ENCODE results near the gene TTC29.

DNA sequence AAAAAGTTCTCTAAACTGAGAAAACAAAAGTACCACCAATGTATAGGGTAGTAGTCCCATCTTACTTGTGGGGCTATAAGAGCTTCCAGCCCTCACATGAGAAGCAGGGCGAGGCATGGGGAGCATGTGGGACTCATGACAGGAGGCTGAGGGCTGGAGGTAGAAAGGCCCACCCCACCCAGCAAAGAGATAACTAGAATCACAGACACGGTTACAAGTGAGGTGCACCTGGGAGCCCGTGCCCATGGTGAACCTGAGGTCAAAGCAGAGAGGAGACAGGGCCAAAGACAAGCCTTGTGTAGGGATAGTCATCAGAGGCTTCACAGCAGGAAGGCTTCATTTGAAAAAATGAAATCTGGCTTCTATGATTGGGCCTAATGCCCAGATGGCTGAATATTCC lies 55.4 kb downstream of the TTC29 start:
- TF ChIP-seq RAD21 (conservative IDR thresholded peaks at IDR 0.05 in 1 of 2, IDR thresholded peaks at IDR 0.05 in 1 of 2): no peak
- TF ChIP-seq, protein P1, sequence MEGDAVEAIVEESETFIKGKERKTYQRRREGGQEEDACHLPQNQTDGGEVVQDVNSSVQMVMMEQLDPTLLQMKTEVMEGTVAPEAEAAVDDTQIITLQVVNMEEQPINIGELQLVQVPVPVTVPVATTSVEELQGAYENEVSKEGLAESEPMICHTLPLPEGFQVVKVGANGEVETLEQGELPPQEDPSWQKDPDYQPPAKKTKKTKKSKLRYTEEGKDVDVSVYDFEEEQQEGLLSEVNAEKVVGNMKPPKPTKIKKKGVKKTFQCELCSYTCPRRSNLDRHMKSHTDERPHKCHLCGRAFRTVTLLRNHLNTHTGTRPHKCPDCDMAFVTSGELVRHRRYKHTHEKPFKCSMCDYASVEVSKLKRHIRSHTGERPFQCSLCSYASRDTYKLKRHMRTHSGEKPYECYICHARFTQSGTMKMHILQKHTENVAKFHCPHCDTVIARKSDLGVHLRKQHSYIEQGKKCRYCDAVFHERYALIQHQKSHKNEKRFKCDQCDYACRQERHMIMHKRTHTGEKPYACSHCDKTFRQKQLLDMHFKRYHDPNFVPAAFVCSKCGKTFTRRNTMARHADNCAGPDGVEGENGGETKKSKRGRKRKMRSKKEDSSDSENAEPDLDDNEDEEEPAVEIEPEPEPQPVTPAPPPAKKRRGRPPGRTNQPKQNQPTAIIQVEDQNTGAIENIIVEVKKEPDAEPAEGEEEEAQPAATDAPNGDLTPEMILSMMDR (IDR thresholded peaks at IDR 0.05): no peak
- TF ChIP-seq HOXB5 (CRISPR knock-in tag; IDR thresholded peaks at IDR 0.05): no peak
